Ascending aorta (tissue), 2 donors: ENCODE measurements around the gene GRHL3. TPM values are rescaled to one million over a fixed set of nuclear protein-coding genes. Genes with fewer than 3 reads are reported as not detected.

Experiments
- DNase-seq, 2 donors: peaks; one replicate each; pipeline ENCODE4 v3.0.0-alpha.2; 2019; ENCODE audit warnings: low spot score in 2 of 2
- H3K27ac ChIP-seq, 2 donors: fragments of 200-600 bp; sonication (generic); one replicate each; pipeline ENCODE4 v1.5.1; 2016 to 2017; ENCODE audit warnings: mild to moderate bottlenecking in 1 of 2
- H3K27me3 ChIP-seq: fragments of 200-600 bp; sonication (generic); one replicate; pipeline ENCODE4 v1.5.1; 2017
- H3K36me3 ChIP-seq, 2 donors: fragments of 200-600 bp; sonication (generic); one replicate each; pipeline ENCODE4 v1.5.1; 2016
- H3K4me1 ChIP-seq, 2 donors: fragments of 200-600 bp; sonication (generic); one replicate each; pipeline ENCODE4 v1.5.1; 2016 to 2017; ENCODE audit warnings: mild to moderate bottlenecking in 1 of 2
- H3K4me3 ChIP-seq, 2 donors: fragments of 200-600 bp; sonication (generic); one replicate each; pipeline ENCODE4 v1.5.1; 2016 to 2017; ENCODE audit warnings: mild to moderate bottlenecking in 1 of 2
- H3K9me3 ChIP-seq, 2 donors: fragments of 200-600 bp; sonication (generic); one replicate each; pipeline ENCODE4 v1.5.1; 2016
- intact Hi-C: fragments of 100-400 bp; cut with DNase I; formaldehyde crosslinking; loops from one replicate; pipeline ENCODE4 v1.15.1; 2023
- total RNA-seq: library from RNA; depleted of rRNA; stranded (reverse); fragments of >200 nt; gene quantifications from one replicate; pipeline ENCODE4 v1.1.0, GENCODE V29; 2016
- TF ChIP-seq, protein P1 (sequence below), 3 experiments: fragments of 200-600 bp in 2 of 3; fragments of 450-650 bp in 1 of 3; sonication (generic) in 2 of 3; IDR thresholded peaks; one replicate each; pipeline ENCODE4 v1.5.1; 2016 to 2019; ENCODE audit warnings: antibody characterized with exemption in 3 of 3, mild to moderate bottlenecking in 1 of 3, moderate library complexity in 1 of 3

The GRHL3 gene
- total RNA-seq, 1 donor from 2014 or later: not detected

DNA sequence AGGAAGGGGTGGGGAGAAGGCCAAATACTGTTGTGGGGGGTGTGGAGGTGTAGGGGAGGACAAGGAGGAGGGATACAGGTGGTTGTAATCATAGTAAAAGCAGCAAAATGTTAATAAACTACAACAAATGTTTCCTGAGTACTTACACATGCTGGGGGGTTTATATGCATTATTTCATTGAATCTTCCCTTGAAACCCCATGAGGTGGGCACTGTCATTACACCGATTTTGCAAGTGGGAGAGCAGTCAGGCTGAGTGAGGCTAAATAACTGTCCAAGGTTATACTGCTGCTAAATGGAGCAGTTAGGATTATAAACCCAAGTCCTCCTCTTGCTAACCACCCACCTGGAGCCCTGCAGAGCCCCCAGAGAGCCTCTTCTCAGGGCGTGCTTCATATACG, 14.4 kb upstream of the GRHL3 start:
- Histone ChIP-seq H3K9me3 (no peaks in the 10 kb centered on the region), H3K4me1 (no peaks in the 10 kb centered on the region), H3K36me3 (no peaks in the 10 kb centered on the region), H3K27me3 (no peaks in the 10 kb centered on the region), H3K4me3 (no peak overlapping the region), H3K27ac (no peak overlapping the region)
- no peak for DNase-seq
- TF ChIP-seq, protein P1, sequence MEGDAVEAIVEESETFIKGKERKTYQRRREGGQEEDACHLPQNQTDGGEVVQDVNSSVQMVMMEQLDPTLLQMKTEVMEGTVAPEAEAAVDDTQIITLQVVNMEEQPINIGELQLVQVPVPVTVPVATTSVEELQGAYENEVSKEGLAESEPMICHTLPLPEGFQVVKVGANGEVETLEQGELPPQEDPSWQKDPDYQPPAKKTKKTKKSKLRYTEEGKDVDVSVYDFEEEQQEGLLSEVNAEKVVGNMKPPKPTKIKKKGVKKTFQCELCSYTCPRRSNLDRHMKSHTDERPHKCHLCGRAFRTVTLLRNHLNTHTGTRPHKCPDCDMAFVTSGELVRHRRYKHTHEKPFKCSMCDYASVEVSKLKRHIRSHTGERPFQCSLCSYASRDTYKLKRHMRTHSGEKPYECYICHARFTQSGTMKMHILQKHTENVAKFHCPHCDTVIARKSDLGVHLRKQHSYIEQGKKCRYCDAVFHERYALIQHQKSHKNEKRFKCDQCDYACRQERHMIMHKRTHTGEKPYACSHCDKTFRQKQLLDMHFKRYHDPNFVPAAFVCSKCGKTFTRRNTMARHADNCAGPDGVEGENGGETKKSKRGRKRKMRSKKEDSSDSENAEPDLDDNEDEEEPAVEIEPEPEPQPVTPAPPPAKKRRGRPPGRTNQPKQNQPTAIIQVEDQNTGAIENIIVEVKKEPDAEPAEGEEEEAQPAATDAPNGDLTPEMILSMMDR (IDR thresholded peaks at IDR 0.05): no peak
- intact Hi-C loops: no loop called here

- Histone ChIP-seq H3K4me1 (no peaks in the 10 kb centered on the region), H3K27ac (no peak overlapping the region), H3K27me3 (no peaks in the 10 kb centered on the region), H3K36me3 (no peaks in the 10 kb centered on the region), H3K4me3 (no peak overlapping the region), H3K9me3 (no peaks in the 10 kb centered on the region)
- TF ChIP-seq, protein P1 (IDR thresholded peaks at IDR 0.05): no peak
- DNase-seq: no peak
- intact Hi-C loops: no loop called here
Measured at GRCh38 chr1:24308365-24309015, 10.7 kb upstream of the GRHL3 start.

- intact Hi-C loops: no loop called here
- H3K9me3 ChIP-seq: no peaks in the 10 kb centered on the region
- H3K27me3 ChIP-seq: no peaks in the 10 kb centered on the region
- no peak for DNase-seq
- no peaks in the 10 kb centered on the region for H3K36me3 ChIP-seq
- no peaks in the 10 kb centered on the region for H3K4me1 ChIP-seq
- no peak overlapping the region for H3K4me3 ChIP-seq
- no peak overlapping the region for H3K27ac ChIP-seq
- TF ChIP-seq, protein P1 (IDR thresholded peaks at IDR 0.05): no peak
Measured at GRCh38 chr1:24309762-24310485, 9.2 kb upstream of the GRHL3 start.

GRCh38 chr1:24311234-24311633, 7.9 kb upstream of the GRHL3 start:
- DNase-seq: no peak
- Histone ChIP-seq H3K27ac (no peak overlapping the region), H3K27me3 (no peaks in the 10 kb centered on the region), H3K4me1 (no peaks in the 10 kb centered on the region), H3K9me3 (no peaks in the 10 kb centered on the region), H3K4me3 (no peak overlapping the region), H3K36me3 (no peaks in the 10 kb centered on the region)
- TF ChIP-seq, protein P1 (IDR thresholded peaks at IDR 0.05): no peak
- intact Hi-C loops: no loop called here

- no peaks in the 10 kb centered on the region for H3K4me1 ChIP-seq
- H3K4me3 ChIP-seq: no peak overlapping the region
- TF ChIP-seq, protein P1 (IDR thresholded peaks at IDR 0.05): no peak
- H3K36me3 ChIP-seq: no peaks in the 10 kb centered on the region
- no peak overlapping the region for H3K27ac ChIP-seq
- intact Hi-C loops: no loop called here
- no peak for DNase-seq
- H3K27me3 ChIP-seq: no peaks in the 10 kb centered on the region
- no peaks in the 10 kb centered on the region for H3K9me3 ChIP-seq
Measured at GRCh38 chr1:24311741-24312140, 7.4 kb upstream of the GRHL3 start.
